NCI-H1436 (cell line): ENCODE measurements around the gene VAMP2.

Experiments
- DNase-seq: peaks from one replicate; lab custom pipeline; 2025; lab: John Stamatoyannopoulos, UW

Gene VAMP2

GRCh38 chr17:8142887-8143580 lies 19.7 kb downstream of the VAMP2 start:
- no peak for DNase-seq

GRCh38 chr17:8142158-8142886 lies 20.4 kb downstream of the VAMP2 start:
- DNase-seq: no peak

- DNase-seq: no peak
Measured at GRCh38 chr17:8141741-8142140, 21.0 kb downstream of the VAMP2 start.

- no peak for DNase-seq
Measured at GRCh38 chr17:8141045-8141444, 21.7 kb downstream of the VAMP2 start.

- no peak for DNase-seq
Measured at GRCh38 chr17:8140065-8141029, 22.4 kb downstream of the VAMP2 start.

- DNase-seq: peak; percentile 98
Measured at GRCh38 chr17:8138672-8139371, 23.9 kb downstream of the VAMP2 start.

- DNase-seq: no peak
Measured at GRCh38 chr17:8138374-8138671, 24.4 kb downstream of the VAMP2 start.

- no peak for DNase-seq
Measured at GRCh38 chr17:8137645-8138373, 24.9 kb downstream of the VAMP2 start.

- no peak for DNase-seq
Measured at GRCh38 chr17:8133941-8134340, 28.8 kb downstream of the VAMP2 start.

GRCh38 chr17:8133399-8133798 lies 29.3 kb downstream of the VAMP2 start:
- no peak for DNase-seq

GRCh38 chr17:8131844-8132441 lies 30.8 kb downstream of the VAMP2 start:
- no peak for DNase-seq

GRCh38 chr17:8128125-8128784 lies 34.5 kb downstream of the VAMP2 start:
- no peak for DNase-seq

- DNase-seq: peak; percentile 37
Measured at GRCh38 chr17:8126491-8127066, 36.2 kb downstream of the VAMP2 start.

- no peak for DNase-seq
Measured at GRCh38 chr17:8125947-8126490, 36.7 kb downstream of the VAMP2 start.

GRCh38 chr17:8125154-8125946 lies 37.4 kb downstream of the VAMP2 start:
- DNase-seq: peak; percentile 67

GRCh38 chr17:8124350-8125153 lies 38.2 kb downstream of the VAMP2 start:
- no peak for DNase-seq

- no peak for DNase-seq
Measured at GRCh38 chr17:8123695-8124349, 38.9 kb downstream of the VAMP2 start, which contains the start of gene HES7. HES7 (minus strand) TSS chr17:8124106; CDS start chr17:8124084, 22 bp downstream.
